Measurements from ENCODE around the gene PCDH9.
"Not testable (repeated sequence)": the region's sequence is repeated elsewhere in the genome, so short reads cannot be mapped to it uniquely, and the experiment has no call there.

PCDH9 gene

DNA sequence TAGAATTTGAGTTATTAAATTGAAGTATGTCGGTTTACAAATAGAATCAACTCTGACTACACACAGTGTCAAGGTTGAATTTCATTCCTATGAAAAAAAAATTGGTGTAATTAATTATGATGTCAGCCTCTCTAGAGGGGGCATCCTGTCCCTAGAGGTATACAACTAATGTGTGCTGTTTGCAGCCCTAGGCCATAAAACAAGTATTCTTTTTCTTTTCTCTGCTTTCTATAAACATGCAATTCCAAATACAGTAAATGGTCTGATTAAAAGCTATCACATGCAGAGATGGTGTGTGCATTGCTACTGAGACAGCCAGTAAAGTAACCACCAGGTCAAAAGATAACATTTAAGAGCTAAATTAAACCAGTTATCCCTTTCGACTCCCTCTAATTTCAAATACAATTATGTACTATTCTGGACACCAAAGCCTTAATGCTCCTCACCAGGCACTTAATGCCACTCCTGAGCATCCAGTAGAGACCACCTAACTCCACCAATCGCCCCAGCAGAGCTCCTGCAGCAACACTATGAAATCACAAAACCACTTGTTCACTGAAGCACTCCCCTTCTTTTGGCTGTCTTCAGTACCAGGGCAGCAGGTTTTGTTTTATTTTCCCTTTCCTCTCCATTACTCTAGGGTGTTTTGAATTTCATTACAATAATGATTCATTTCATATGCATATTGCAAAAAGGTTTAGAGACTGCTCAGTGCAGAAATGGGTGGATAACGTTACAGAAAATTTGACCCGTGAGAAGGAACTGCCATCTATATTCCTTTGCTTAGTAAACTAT, 426.9 kb downstream of the PCDH9 start:
- in situ Hi-C loops (cut with MboI; ENCODE audit: low sequenced_read_pairs), result no loop called here

DNA sequence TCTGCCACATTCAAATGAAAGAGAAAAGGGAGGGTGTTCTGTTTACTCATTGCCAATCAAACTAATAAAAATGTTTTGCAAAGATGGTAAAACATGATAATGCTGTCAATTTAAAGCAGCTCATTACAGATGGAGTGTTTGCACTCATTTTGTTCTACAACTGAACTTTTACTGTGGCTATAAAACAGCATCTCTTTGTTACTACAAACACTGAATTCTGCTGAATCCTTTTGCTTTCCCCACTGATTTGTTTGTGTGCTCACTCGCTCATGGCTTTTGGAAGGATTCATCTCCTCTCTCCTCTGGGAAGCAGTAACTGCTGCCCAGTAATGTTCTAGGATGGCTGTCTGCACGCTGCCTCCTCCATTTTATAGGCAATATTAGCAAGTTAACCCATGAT, 434.5 kb downstream of the PCDH9 start:
- in situ Hi-C loops (cut with MboI; ENCODE audit: low sequenced_read_pairs), result no loop called here

DNA sequence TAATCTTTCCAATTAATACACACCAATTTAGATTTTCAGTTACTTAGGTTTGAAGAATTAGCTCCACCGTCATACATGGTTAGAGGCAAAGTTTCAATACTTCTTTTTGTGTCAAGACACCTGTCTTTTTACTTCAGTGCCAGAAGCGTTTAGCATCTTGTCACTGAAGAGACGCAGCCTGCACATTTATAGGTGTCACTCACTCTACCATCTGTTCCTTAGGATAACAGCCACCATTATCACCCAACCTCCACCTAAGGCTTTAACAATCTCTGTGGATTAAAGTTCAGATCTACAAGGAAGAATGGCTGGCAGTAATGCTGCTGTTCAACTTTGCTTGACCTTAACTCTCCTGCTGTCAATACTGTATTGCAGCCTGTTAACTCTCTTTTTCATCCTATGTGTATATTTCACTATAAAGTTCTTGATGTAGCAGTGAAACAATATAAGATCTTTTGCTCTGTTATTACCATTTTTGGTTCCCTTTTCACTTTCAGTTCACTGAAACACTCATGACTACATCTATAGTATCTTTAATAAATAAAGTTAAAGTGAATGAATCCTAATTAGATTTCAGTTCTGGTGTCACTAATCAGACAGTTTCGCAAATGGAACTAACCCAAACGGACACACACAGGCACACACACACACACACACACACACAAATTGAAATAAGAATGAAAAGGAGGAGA, 435.6 kb downstream of the PCDH9 start:
- in situ Hi-C loops (cut with MboI; ENCODE audit: low sequenced_read_pairs), result no loop called here

DNA sequence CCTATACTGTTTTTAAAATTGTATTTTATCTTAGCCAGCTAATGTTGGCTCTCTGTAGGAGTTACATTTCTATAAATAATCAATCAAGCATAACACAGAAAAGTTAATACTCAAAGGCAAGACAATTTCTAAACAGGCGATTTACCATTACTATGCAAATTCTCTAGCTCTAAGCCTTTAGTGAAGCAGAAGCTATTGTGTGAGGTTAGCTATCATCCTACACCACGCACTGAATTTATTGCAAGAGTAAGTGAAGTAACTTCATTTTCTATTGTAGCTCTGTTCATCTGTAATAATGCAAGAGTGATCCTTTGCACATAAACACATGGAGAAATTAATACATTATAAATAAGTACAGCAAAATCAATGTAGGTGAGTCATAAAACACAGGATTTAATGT, 439.3 kb downstream of the PCDH9 start:
- in situ Hi-C loops (cut with MboI; ENCODE audit: low sequenced_read_pairs), result no loop called here

DNA sequence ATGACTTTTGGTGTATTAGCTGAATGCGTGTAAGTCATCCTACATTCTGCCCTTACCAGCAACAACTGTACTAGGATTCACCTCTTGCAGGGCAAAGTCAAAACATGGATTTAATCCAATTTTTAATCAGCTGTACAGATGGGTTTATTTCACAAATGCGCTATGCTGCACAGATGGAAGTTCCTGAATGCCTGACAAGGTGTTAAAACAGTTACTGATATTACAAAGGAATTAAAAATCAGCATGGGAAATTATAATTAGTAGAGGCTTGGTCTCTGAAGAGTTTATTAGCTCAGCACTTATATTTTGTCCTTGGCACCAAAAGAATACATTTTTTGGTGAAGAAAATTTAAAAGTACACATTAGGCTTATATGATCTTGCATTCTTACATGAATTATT, 448.9 kb downstream of the PCDH9 start:
- in situ Hi-C loops (cut with MboI; ENCODE audit: low sequenced_read_pairs), result no loop called here

DNA sequence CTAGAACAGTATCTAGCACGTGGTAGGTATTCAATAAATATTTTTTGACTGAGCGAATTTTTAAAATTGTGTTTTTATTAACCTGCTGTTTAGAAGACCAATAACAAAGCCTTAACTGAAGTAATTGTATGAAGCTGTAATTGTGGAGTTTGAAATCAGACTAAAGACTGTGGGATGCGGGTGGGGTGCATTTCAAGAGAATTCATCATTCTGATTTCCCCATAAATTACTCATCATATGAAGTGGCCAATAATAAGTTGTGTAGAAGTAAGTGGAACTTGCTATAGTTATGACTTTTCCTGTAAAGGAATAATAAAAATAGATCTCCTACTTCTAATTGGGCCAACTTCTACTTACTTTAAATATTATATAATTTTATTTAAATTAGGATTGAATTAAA, 449.3 kb downstream of the PCDH9 start:
- in situ Hi-C loops (cut with MboI; ENCODE audit: low sequenced_read_pairs), result no loop called here

DNA sequence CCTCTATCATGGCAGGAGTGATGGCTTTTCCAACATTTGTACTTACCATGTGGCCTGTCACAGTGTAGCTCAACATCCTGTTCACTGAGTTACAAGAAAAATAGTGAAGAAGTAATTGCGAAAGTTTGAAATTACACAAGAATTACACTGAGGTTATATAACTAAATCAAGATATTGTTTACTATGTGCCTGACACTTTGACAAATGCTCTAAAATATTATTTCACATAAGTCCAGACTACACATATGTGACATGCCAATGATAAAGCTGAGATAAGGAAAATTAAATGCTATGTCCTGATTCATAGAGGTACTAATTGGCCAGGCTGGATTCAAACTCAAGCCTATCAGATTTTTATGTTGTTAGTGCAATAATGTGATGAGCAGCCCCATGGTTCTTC, 451.7 kb downstream of the PCDH9 start:
- in situ Hi-C loops (cut with MboI; ENCODE audit: low sequenced_read_pairs), result no loop called here

DNA sequence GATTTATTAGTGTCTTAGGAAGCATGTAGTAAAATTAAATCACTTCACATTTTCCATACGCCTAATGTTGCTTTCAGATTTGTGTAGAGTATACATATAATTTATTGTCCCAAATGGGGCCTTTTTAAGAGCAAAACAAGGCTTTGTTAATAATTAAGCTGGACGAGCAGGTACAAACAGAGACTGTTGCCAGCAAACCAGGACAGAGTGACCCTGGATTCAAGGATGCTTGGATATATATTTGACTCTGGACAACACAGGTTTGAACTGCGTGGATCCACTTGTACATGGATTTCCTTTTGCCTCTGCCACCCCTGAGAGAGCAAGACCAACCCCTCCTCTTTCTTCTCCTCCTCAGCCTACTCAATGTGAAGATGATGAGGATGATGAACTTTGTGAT, 454.9 kb downstream of the PCDH9 start:
- in situ Hi-C loops (cut with MboI; ENCODE audit: low sequenced_read_pairs), result no loop called here

DNA sequence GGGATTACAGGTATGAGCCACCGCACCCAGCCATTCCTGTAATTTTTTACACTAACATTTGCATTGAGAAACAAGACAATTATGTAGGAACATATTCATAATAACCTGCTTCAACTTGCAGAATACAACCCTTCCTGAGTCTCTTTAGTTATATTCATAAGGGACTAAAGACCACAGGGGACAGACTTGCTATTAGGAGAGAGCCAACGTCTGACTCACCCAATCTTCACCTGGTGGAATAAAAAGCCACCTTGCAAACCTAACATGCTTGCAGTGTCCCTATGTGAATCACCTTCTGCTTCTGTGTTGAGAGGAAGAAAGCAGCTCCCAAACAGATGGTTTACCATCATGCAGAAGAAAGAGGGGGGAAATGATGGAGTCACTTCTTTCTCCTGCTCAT, 456.1 kb downstream of the PCDH9 start:
- in situ Hi-C loops (cut with MboI; ENCODE audit: low sequenced_read_pairs), result no loop called here

DNA sequence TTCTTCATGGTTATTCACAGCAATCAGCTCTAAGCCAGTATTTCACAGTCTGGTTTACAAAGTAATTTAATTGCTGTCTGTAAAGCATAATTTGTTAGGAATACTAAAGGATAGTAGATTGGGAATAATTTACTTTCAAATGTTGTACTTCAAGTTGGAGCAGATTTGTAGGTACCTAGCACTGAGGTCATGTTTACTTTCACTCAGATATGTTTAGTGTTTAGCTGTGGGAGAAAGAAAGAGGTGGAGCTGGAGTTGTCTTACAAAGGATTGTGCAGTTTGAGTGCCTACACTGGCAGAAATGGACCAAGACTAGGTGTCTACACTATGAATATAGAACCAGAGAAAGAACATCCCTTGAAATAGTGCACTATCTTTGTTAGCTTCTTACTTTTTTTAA, 464.6 kb downstream of the PCDH9 start:
- in situ Hi-C loops (cut with MboI; ENCODE audit: low sequenced_read_pairs), result no loop called here

DNA sequence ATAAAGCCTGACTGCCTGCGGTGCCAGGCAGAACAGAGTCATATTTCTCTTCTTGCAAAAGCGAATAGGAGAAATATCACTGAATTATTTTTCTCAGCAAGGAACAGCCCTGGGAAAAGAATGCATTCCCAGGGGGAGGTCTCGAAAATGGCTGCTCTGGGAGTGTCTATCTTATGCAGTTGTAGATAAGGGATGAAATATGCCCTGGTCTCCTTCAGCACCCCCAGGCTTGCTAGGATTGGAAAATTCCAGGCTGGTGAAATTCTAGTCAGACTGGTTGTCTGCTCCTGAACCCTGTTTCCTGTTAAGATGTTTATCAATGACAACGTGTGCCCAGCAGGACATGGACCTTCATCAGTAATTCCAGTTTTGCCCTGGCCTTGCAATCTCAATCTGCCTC, 469.5 kb downstream of the PCDH9 start:
- in situ Hi-C loops (cut with MboI; ENCODE audit: low sequenced_read_pairs), result not testable (repeated sequence)

DNA sequence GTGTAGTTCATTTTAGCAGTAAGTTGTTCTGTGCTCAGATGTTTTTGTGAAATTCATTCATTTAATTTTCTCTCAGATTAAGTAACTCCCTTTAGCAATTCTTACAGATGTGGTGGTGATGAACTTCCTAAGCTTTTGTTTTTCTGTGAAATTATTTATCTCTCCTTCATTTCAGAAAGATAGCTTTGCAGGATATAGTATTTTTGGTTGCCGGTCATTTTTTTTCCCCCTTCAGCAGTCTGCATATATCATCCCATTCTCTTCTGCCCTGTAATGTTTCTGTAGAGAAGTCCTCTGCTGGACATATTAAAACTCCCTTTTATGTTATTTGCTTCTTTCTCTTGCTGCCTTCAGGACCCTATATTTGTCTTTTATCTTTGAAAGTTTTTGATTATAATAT, 470.2 kb downstream of the PCDH9 start:
- in situ Hi-C loops (cut with MboI; ENCODE audit: low sequenced_read_pairs), result no loop called here

DNA sequence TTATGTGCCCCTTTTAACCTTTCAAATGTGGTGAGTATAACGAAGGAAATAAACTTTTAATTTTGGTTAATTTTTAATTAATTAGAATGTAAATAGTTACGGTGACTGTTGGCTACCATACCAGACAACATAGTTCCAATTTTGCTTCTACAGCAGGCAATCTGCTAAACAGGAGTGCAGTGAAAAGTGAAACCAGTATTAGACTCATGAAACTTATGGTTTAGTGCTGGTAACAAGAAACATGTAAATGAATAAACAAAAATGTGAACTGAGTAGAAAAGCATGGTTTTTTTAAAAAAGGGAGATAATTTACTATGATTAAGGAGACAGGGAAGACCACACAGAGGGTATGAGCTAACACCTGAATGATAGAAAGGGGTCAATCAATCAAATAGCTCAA, 478.4 kb downstream of the PCDH9 start:
- in situ Hi-C loops (cut with MboI; ENCODE audit: low sequenced_read_pairs), result no loop called here

DNA sequence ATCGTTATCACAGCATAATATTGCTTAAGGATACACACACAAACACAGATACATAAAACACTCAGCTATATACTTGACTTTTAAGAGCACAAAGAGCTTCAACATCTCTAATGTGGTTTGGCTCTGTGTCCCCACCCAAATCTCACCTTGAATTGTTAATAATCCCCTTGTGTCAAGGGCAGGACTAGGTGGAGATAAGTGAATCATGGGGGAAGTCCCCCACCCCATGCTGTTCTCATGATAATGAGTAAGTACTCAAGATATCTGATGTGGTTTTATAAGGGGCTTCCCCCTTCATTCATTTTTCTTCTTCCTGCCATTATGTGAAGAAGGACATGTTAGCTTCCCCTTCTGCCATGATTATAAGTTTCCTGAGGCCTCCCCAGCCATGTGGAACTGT, 481.4 kb downstream of the PCDH9 start:
- in situ Hi-C loops (cut with MboI; ENCODE audit: low sequenced_read_pairs), result no loop called here

DNA sequence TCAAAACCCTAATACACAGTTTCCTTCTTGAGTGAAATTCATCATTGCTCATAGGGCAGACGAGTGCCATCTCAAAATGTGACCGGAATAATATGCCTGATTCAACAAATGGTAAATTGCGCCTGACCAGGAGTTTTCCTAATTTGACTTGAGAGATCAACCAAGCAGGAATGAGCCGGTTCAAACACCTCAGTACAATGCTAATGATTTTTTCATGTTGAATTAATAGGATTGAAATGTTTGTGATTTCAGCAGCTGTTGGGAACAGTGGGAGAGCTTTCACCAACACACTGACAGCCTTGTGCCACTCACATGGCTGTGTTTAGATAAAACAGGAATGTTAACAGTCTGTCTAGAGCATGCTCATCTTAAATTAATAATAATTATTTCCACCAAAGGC, 484.8 kb downstream of the PCDH9 start:
- in situ Hi-C loops (cut with MboI; ENCODE audit: low sequenced_read_pairs), result no loop called here

DNA sequence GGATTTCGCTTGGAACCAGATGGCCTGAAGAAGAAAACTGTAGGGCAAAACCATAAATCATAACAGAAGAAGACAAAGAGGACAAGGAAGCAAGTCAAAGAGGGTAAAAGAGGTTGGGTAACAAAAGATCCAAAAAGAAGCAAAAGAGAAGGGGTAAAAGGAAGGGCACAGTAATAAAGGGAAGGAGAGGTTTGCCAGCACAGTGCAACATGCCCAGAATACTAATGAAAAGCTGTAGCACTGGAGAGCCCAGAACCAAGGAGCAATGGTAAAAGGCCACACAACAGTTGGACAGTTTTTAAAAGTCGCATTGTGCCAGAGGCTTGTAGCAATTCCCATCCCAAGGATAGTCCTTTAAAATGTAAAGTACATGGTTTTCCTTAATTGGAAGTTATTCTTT, 506.6 kb downstream of the PCDH9 start:
- in situ Hi-C loops (cut with MboI; ENCODE audit: low sequenced_read_pairs), result no loop called here

DNA sequence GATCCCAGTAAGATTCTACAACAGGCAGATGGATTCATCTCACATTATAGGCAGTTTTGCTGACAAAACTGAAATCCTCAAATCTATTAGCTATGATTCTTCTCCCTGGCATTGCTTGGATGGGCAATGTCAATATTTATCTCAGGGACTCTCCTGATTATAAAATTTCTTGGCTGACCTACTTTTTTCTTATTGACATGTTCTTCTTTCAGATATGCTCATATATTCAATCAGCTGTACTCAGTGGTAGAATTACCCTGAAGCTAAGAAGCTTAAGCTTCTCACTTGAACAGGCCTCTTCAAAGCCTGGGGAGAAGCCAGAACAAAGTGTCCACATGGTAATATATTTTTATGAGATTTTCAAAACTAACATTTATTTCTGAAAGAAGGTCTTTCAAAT, 513.6 kb downstream of the PCDH9 start:
- in situ Hi-C loops (cut with MboI; ENCODE audit: low sequenced_read_pairs), result no loop called here

DNA sequence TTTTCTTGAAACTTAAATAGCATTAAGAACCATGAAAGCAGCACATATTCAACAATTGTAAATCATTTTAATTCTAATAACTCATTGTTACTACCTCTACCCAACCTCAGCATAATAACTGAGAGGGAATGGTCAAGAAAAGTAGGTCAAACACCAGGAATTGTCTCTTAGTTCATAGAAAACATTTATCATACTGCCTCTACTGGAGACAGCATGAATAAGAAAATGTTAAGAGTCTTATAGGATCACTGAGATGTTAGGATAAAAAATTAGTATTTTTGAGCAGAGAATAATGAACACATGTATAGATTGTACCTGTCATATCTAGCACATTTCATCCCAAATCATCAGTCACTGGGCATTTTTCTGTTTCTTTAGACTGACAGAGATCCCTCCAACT, 515.3 kb downstream of the PCDH9 start:
- in situ Hi-C loops (cut with MboI; ENCODE audit: low sequenced_read_pairs), result no loop called here

DNA sequence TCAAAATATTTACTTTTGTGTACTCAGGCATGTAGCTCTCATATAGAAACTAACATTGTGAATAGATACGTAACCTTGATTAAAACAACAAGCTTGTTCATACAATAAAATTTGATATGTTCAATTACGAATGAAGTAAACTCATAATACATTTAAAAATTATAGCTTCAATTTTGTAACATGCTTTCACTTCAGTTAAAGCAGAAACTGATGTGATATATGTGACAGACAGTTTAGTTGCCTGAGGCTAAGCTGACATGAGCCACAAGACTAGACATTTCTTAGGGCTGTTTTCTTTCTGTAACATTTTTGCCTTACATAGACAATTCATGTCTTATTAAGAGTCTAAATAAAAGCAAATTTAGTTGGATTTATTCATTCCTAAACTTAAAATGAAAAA, 526.0 kb downstream of the PCDH9 start:
- in situ Hi-C loops (cut with MboI; ENCODE audit: low sequenced_read_pairs), result no loop called here

DNA sequence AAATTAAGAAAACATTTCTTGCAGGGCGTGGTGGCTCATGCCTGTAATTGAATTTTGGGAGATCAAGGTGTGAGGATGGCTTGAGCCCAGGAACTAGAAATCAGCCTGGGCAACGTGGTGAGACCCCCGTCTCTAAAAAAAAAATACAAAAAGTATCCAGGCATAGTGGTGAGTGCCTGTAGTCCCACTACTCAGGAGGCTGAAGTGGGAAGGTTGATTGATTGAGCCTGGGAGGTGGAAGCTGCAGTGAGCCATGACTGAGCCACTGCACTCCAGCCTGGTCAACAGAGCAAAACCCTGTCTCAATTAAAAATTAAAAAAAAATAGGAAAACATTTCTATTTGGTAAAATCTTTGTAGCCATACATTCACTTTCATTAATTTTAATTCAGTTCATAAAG, 526.5 kb downstream of the PCDH9 start:
- in situ Hi-C loops (cut with MboI; ENCODE audit: low sequenced_read_pairs), result no loop called here

DNA sequence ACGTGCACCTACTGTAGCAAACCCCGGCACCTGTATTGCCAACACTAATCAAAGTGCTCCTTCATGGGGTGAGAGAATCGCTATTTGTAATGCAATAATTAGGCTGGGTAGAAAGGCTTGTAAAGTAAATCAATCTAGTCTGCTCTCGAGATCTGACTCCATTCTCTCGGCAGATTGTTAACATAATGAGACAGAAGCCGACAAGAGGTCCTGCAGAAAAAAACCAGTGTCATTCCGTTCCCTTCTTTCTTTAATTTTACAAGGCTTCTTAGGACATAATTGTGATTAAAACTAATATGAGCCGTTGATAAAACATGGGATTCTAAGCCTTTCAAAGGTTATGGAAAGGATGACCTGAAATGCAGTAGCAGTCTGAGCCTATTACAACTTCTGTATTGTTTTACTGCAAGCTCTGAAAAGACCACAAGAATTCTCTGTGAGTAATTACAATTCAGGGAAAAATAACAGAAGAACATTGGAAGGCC, 530.0 kb downstream of the PCDH9 start:
- in situ Hi-C loops (cut with MboI; ENCODE audit: low sequenced_read_pairs), result no loop called here

DNA sequence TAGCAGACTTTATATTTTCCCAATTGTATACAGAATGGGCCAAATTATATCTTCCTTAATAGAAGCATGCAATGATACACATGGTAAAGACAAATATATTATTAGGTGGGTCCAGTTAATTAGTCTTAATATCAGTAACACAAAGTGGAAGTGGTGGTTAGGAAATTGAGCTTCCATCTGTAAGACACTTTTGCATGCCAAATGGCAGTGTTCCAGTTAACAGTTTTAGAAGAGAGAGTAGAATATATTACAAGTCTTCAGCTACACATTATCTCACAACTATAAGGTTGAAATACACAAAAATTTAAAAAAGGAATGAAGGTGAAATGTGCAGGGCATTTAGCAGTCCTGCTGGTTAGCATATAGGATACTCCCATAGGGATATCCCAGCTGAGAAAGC, 536.5 kb downstream of the PCDH9 start:
- in situ Hi-C loops (cut with MboI; ENCODE audit: low sequenced_read_pairs), result no loop called here

DNA sequence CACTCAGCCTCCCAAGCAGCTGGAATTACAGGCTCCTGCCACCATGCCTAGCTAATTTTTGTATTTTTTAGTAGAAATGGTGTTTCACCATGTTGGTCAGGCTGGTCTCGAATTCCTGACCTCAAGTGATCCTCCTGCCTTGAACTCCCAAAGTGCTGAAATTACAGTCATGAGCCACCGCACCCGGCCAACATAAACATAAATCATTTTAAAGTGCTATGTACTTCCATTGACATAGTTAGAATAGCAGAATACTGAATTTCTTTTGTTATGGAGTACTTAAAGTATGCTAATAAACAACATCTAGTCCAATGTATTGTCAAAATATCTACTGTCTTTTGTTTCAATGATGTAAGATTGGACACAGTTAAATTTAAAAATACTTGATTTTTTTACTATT, 539.0 kb downstream of the PCDH9 start:
- in situ Hi-C loops (cut with MboI; ENCODE audit: low sequenced_read_pairs), result no loop called here

All from HL-60/S4 (cell line).